ENCODE measurements around the gene TNIK.

DNA sequence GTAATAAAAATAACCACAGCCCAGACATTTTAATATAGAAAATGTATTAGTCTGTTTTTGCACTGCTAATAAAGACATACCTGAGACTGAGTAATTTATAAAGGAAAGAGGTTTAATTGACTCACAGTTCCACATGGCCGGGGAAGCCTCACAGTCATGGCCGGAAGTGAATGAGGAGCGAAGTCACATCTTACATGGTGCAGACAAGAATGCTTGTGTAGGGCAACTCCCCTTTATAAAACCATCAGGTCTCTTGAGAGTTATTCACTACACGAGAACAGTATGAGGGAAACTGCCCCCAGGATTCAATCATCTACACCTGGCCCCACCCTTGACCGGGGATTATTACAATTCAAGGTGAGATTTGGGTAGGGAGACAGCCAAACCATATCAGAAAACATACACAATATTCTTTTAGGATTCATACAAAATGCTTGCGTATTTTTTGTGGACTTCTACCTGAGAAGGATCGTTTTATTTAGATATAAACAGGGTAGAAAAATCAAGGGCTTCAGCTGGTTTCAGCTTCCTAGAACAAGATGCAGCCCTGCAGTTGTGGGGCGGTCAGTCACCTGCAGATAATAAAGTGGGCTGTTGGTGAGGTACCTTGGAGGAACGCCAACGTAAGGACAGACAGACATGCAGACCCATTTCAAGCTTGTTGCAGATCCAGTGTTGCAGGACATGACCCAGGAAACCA, 101.9 kb downstream of the TNIK start:
- TF ChIP-seq, protein P1, sequence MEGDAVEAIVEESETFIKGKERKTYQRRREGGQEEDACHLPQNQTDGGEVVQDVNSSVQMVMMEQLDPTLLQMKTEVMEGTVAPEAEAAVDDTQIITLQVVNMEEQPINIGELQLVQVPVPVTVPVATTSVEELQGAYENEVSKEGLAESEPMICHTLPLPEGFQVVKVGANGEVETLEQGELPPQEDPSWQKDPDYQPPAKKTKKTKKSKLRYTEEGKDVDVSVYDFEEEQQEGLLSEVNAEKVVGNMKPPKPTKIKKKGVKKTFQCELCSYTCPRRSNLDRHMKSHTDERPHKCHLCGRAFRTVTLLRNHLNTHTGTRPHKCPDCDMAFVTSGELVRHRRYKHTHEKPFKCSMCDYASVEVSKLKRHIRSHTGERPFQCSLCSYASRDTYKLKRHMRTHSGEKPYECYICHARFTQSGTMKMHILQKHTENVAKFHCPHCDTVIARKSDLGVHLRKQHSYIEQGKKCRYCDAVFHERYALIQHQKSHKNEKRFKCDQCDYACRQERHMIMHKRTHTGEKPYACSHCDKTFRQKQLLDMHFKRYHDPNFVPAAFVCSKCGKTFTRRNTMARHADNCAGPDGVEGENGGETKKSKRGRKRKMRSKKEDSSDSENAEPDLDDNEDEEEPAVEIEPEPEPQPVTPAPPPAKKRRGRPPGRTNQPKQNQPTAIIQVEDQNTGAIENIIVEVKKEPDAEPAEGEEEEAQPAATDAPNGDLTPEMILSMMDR (conservative IDR thresholded peaks at IDR 0.05; ENCODE audit: low read depth, low read length), result no peak
- TF ChIP-seq EZH2 (IDR thresholded peaks at IDR 0.05; ENCODE audit: low read length, unreplicated experiment) (no peak), EZH2phosphoT487 (IDR thresholded peaks at IDR 0.05; ENCODE audit: borderline replicate concordance, low read length) (no peak)
